ENCODE measurements around the gene CMTM6. TPM values are rescaled to one million over a fixed set of nuclear protein-coding genes. Genes with fewer than 3 reads are reported as not detected.

Gene CMTM6
- polyA plus RNA-seq, 1 of the 3 experiments (the other 2 are of a cell fraction), result 29.8 TPM

DNA sequence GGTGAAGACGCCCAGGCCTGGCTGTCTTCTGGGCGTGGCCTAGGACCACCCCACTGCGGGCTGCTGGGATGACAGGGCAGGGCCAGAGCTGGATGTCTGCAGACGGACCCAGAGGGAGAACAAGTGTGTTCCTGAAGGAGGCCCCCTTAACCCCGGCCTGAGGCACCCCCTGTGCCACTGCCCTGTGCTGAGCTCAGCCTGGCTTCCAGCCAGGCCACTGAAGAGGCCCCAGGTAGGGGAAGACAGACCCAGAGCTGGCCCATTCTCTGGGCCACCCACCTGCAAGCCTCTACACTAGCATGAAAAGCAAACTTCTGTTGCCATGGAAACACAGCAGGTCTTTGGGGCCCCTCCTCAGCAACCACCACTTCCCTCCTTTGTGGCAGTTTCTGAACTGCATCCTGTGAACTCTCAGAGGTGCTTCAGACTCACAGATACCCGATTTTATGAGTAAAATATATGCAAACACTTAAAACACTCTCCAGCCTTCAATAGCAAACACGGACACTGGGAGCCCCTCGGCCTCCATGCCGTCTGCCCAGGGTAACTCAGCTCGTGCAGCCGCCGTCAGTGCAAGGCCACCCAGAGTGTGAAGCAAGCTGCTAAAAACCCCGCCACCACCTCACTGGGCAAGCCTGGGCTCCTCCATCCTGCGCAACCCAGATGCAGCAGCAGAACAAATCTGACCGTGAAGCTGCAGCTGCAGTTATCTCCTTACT is 42.5 kb downstream of the CMTM6 start (continued):
- TF ChIP-seq RAD21 (IDR thresholded peaks at IDR 0.05; ENCODE audit: low read length) (no peak), EZH2phosphoT487 (IDR thresholded peaks at IDR 0.05; ENCODE audit: borderline replicate concordance, low read depth) (no peak)

DNA sequence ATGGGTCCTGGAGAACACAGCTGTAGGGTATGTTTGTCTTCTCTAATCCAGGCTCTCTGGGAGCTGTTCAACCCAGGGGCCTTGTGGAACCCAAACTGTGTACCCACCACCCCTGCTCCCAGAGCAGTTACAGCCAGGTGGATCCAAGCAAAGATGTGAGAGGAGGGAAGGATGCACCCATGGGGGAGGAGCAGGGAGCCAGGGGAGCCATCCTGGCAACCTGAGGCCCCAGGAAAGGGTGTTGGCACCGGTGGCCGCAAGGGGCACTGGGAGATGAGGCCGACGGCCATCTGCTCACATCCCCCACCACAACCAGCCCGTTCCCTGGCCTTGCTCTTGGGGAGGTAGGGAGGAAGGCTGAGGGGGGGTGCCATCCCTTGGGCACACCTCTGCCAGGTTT is 43.2 kb downstream of the CMTM6 start:
- H3K9me2 ChIP-seq, result no peaks in the 10 kb centered on the region
- no peaks in the 10 kb centered on the region for H3K79me2 ChIP-seq (ENCODE audit: insufficient read depth)
- ChIA-PET CTCF (interaction anchor here (0.8 to 6.6 kb wide), 2 partner anchors 8 to 282 kb away, joined by 3 to 52 read pairs; no protein-coding TSS in a partner anchor), POLR2A (no interaction called here)
- H3K4me3 ChIP-seq (ENCODE audit: low read depth in 2 of 2, low read length in 1 of 2), result no peak overlapping the region
- no peaks in the 10 kb centered on the region for H3F3A ChIP-seq (replicated peaks; ENCODE audit: insufficient read depth)
- TF ChIP-seq RCOR1 (IDR thresholded peaks at IDR 0.05; ENCODE audit: low read length) (no peak), TEAD4 (IDR thresholded peaks at IDR 0.05; ENCODE audit: borderline replicate concordance, insufficient read depth) (no peak), FOXM1 (IDR thresholded peaks at IDR 0.05; ENCODE audit: low read depth) (no peak), NRF1 (IDR thresholded peaks at IDR 0.05; ENCODE audit: low read depth, low read length) (no peak), TAF1 (IDR thresholded peaks at IDR 0.05; ENCODE audit: borderline replicate concordance, low read depth, low read length) (no peak), FOSL2 (IDR thresholded peaks at IDR 0.05; ENCODE audit: borderline replicate concordance, low read depth) (no peak), FOXJ3 (CRISPR knock-in tag; IDR thresholded peaks at IDR 0.05) (no peak), GATA2 (CRISPR knock-in tag; IDR thresholded peaks at IDR 0.05) (no peak)
- TF ChIP-seq, protein P1, sequence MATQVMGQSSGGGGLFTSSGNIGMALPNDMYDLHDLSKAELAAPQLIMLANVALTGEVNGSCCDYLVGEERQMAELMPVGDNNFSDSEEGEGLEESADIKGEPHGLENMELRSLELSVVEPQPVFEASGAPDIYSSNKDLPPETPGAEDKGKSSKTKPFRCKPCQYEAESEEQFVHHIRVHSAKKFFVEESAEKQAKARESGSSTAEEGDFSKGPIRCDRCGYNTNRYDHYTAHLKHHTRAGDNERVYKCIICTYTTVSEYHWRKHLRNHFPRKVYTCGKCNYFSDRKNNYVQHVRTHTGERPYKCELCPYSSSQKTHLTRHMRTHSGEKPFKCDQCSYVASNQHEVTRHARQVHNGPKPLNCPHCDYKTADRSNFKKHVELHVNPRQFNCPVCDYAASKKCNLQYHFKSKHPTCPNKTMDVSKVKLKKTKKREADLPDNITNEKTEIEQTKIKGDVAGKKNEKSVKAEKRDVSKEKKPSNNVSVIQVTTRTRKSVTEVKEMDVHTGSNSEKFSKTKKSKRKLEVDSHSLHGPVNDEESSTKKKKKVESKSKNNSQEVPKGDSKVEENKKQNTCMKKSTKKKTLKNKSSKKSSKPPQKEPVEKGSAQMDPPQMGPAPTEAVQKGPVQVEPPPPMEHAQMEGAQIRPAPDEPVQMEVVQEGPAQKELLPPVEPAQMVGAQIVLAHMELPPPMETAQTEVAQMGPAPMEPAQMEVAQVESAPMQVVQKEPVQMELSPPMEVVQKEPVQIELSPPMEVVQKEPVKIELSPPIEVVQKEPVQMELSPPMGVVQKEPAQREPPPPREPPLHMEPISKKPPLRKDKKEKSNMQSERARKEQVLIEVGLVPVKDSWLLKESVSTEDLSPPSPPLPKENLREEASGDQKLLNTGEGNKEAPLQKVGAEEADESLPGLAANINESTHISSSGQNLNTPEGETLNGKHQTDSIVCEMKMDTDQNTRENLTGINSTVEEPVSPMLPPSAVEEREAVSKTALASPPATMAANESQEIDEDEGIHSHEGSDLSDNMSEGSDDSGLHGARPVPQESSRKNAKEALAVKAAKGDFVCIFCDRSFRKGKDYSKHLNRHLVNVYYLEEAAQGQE (IDR thresholded peaks at IDR 0.05; ENCODE audit: low read depth, low read length), result no peak
- TF ChIP-seq, protein P2, sequence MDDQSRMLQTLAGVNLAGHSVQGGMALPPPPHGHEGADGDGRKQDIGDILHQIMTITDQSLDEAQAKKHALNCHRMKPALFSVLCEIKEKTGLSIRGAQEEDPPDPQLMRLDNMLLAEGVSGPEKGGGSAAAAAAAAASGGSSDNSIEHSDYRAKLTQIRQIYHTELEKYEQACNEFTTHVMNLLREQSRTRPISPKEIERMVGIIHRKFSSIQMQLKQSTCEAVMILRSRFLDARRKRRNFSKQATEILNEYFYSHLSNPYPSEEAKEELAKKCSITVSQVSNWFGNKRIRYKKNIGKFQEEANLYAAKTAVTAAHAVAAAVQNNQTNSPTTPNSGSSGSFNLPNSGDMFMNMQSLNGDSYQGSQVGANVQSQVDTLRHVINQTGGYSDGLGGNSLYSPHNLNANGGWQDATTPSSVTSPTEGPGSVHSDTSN (IDR thresholded peaks at IDR 0.05), result no peak
- TF ChIP-seq, protein P3, sequence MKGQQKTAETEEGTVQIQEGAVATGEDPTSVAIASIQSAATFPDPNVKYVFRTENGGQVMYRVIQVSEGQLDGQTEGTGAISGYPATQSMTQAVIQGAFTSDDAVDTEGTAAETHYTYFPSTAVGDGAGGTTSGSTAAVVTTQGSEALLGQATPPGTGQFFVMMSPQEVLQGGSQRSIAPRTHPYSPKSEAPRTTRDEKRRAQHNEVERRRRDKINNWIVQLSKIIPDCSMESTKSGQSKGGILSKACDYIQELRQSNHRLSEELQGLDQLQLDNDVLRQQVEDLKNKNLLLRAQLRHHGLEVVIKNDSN (IDR thresholded peaks at IDR 0.05; ENCODE audit: borderline replicate concordance, low read depth), result no peak
- H2AFZ ChIP-seq (ENCODE audit: low read depth), result no peak overlapping the region
- DNase-seq, result no peak
- peaks cover 0 to 7% of the 10 kb centered on the region in 2 experiments; a peak in 1 of 4 replicates for H3K4me1 ChIP-seq (ENCODE audit: control insufficient read depth in 1 of 2, insufficient read depth in 2 of 2, low read depth in 1 of 2, low read length in 1 of 2)
- H3K9me3 ChIP-seq, result no peaks in the 10 kb centered on the region
- H3K27ac ChIP-seq (ENCODE audit: low read depth in 2 of 2, low read length in 1 of 2), result no peak overlapping the region
- no peaks in the 10 kb centered on the region for H3K36me3 ChIP-seq (replicated peaks in 1 of 2; ENCODE audit: control insufficient read depth in 1 of 2, insufficient read depth in 2 of 2, low read length in 1 of 2)
- H3K9ac ChIP-seq, result no peak overlapping the region
- no peaks in the 10 kb centered on the region for H3K27me3 ChIP-seq (ENCODE audit: insufficient read depth)
- H4K20me1 ChIP-seq (ENCODE audit: insufficient read depth), result no peaks in the 10 kb centered on the region
- H3K4me2 ChIP-seq, result no peak overlapping the region
- WGBS (ENCODE audit: low lambda C conversion rate), result 89% methylated on average over 5 of the region's 5 CpGs
